HAP-1 (cell line): ENCODE results near the gene KIF3A.

Source experiments
- DNase-seq, 2 experiments: peaks; one replicate each; pipeline ENCODE4 v3.0.0-alpha.2; 2016 to 2020; ENCODE audit warnings: low spot score in 2 of 2
- H3K27me3 ChIP-seq: fragments of 250-450 bp; sonication (Bioruptor Pico); 2 replicates; pipeline ENCODE4 v1.5.1; 2020; ENCODE audit warnings: low read depth, mild to moderate bottlenecking, moderate library complexity
- H3K36me3 ChIP-seq: fragments of 250-450 bp; sonication (Bioruptor Pico); replicated peaks from 2 replicates; pipeline ENCODE4 v1.5.1; 2020; ENCODE audit warnings: mild to moderate bottlenecking
- H3K4me1 ChIP-seq: fragments of 250-450 bp; sonication (Bioruptor Pico); 2 replicates; pipeline ENCODE4 v1.5.1; 2020; ENCODE audit warnings: mild to moderate bottlenecking
- H3K4me3 ChIP-seq: fragments of 250-450 bp; sonication (Bioruptor Pico); 2 replicates; pipeline ENCODE4 v1.5.1; 2020; ENCODE audit warnings: mild to moderate bottlenecking, moderate library complexity
- H3K9me3 ChIP-seq: fragments of 250-450 bp; sonication (Bioruptor Pico); 2 replicates; pipeline ENCODE4 v1.5.1; 2020; ENCODE audit warnings: mild to moderate bottlenecking, moderate library complexity
- in situ Hi-C: fragments of 300-500 bp; cut with MboI; formaldehyde crosslinking; loops from 3 replicates; pipeline ENCODE4 v1.14.3; 2020; ENCODE audit warnings: low sequenced_read_pairs, inconsistent platforms, mixed read lengths

The KIF3A gene

DNA sequence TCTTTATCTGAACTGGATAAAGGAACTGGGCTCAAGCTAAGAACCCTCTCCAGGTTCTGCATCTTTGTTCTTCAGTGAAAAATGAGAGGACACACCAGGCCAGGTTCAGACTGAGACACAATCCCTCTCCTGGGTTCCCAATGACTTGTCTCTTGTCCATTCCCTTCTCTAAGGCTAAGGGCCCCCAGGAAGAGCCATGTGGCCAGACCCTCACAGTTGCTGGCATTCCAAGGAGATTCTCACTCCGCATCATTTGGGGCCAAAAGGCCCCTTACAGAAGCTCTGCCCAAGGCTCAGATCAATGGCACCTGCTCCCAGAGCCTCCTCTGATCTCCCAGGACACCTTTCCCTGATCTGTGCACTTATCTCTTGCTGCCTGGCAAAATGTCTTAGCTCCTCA is 58.6 kb downstream of the KIF3A start:
- no peaks in the 10 kb centered on the region for H3K4me1 ChIP-seq
- H3K36me3 ChIP-seq = no peaks in the 10 kb centered on the region
- no peak for DNase-seq
- no peaks in the 10 kb centered on the region for H3K27me3 ChIP-seq
- no peaks in the 10 kb centered on the region for H3K9me3 ChIP-seq
- no peak overlapping the region for H3K4me3 ChIP-seq
- in situ Hi-C loops = no loop called here

DNA sequence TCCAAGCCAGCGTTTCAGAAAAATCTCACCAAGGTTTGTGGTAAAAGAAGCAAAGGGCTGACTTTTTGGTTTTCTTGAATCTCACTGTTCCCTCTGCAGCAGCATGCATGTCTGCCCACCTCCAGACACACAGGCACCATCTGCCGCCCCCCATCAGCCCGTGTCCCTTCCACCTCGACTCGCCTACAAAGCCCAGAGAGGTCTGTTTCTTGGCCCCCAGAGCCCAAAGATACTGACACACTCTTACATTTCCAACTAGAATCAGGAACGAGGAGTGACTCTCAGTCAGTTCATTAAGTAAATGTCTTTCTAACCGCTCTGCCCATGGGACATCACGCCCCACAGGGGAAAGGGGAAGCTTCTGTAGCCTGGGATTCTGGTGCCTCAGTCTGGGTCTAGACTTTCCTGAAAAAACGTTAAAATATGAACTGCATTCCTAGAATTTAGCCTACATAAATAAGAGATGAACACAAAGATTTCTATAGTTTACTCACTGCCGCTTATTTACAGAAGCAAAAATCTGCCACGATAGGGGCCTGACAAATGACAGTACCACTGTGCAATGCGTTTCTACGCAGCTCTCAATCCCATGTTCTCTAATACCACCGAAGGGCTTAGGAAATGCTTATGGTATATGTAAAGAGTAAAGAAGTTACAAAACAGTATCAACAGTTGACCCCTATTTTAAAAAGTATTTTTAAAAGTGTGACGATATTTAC is 59.5 kb downstream of the KIF3A start:
- no peaks in the 10 kb centered on the region for H3K9me3 ChIP-seq
- in situ Hi-C loops = no loop called here
- no peak overlapping the region for H3K4me3 ChIP-seq
- no peak for DNase-seq
- H3K27me3 ChIP-seq = no peaks in the 10 kb centered on the region
- H3K36me3 ChIP-seq = no peaks in the 10 kb centered on the region
- H3K4me1 ChIP-seq = no peaks in the 10 kb centered on the region

DNA sequence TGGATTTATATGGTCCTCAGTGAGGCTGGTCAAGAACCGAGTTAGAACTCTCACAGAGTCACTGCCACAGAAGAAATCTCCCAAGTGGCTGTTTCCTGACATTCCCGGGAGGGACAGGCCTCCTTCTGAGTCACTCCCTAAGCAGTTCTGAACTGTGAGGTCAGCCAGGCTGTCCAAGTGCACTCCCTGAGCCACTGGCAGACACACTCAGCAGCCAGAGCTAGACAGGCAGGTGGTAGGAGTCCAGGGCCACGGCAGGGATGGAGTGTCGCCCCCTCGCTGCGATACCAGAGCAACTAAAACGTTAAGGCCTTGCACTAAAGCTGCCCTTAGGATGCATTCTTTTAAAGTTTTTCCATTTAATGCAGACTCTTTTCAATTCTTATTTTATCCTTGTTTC is 60.2 kb downstream of the KIF3A start:
- H3K4me1 ChIP-seq = no peaks in the 10 kb centered on the region
- no peak overlapping the region for H3K4me3 ChIP-seq
- no peak for DNase-seq
- no peaks in the 10 kb centered on the region for H3K9me3 ChIP-seq
- in situ Hi-C loops = no loop called here
- no peaks in the 10 kb centered on the region for H3K36me3 ChIP-seq
- H3K27me3 ChIP-seq = no peaks in the 10 kb centered on the region

DNA sequence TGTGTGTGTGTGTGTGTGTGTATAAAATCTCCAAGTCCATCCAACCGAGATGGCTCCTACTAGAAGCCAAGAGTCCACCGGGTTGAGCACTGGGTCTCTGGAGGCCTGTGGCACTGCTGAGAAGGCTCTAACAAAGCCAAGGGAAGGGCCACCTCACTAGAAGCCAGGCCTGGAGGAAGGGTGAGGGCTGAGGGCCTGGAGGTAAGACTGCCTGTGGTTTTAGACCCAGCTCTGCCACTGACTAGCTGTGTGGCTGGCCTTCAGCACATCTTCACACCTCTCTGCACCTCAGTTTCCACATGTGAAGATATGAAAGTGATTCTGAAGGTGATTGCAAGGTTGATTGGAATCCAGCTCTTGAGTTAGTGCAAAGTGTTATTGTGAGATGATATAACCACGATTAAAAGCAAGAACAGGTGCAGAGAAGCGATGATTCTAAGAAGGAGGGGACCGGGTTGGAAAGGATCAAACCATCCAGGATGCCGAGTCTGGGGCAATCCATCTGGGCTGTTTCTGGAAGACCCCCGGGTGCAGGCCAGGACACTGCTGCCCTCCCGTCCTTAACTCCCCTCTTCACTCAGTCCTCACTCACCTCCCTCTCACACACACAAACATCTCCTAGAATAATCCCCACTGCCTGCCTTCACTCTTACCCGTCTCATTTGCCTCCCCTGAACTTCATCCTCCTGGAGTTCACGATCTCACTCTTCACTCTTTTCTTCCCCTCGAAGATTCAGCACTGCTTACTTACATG is 61.2 kb downstream of the KIF3A start:
- no peaks in the 10 kb centered on the region for H3K4me1 ChIP-seq
- H3K36me3 ChIP-seq = no peaks in the 10 kb centered on the region
- in situ Hi-C loops = no loop called here
- H3K27me3 ChIP-seq = no peaks in the 10 kb centered on the region
- no peak overlapping the region for H3K4me3 ChIP-seq
- no peak for DNase-seq
- 0 out of 2 replicates have a peak, but pooled peaks cover under 1% of the 10 kb centered on the region for H3K9me3 ChIP-seq

DNA sequence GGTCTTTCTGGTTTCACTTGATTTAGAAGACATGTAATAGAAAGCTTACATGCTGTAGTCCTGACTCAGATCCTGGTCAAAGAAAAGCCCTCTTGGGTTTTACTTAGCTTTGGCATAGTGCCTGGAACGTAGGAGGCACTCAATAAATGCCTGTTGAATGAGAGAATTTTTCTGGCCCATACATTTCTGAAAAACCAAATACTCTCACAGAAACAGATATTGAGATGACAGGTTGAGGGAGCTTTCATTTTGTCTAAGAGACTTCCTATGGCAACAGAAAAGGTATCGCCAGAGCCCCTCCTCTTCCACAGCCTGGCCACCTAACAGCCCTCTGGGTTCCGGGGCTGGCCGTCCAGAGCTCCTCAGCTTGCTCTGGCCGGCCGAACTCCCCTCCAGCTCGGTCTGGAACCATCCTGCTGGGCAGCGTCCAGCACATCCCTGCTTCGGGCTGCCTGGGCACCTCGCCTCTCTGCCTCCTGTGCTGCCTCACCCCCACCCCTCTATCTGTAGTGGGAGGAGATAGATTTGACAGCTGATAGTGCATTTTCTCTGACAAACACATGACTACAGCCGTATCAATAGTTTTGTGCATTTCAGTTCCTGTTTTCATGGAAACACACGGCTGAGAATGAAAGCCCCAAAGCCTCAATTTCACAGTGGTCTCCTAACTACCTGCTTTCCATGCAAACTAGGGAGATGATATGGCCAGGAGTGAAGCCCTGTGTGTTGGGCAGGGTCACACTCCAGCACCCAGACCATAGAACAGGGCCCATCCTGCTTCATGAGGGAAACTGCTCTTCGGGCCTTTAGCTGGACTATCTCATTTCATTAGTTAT is 62.5 kb downstream of the KIF3A start:
- Histone ChIP-seq H3K4me3 (no peak overlapping the region), H3K4me1 (no peaks in the 10 kb centered on the region), H3K27me3 (no peaks in the 10 kb centered on the region), H3K36me3 (no peaks in the 10 kb centered on the region), H3K9me3 (0 out of 2 replicates have a peak, but pooled peaks cover 2% of the 10 kb centered on the region)
- no peak for DNase-seq
- in situ Hi-C loops = no loop called here

DNA sequence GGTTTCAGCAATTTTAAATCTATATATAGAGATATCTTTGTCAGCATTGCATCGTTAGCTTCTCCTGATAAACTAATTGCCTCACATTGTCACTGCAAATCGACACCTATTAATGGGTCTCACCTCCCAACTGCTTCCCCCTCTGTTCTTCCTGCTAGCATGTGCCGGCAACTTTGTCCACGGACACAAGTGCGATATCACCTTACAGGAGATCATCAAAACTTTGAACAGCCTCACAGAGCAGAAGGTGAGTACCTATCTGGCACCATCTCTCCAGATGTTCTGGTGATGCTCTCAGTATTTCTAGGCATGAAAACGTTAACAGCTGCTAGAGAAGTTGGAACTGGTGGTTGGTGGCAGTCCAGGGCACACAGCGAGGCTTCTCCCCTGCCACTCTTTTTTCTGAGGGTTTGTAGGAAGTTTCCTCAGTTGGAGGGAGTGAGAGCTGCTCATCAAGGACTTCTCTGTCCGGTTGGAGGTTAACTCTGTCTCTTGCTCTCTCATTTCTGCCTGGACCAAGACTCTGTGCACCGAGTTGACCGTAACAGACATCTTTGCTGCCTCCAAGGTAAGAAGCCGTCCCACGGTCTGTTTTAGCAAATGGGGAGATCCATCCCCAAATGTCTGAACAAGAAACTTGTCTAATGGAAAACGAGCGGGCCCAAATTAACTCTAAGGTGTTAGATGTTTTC is 63.3 kb downstream of the KIF3A start, which contains the start of gene IL4:
TSS of gene IL4 (plus strand) at position 51 of the 692 bp plus-strand sequence. CDS start at position 113, 62 bp downstream.
- no peak within 1 kb of the TSS for H3K4me3 ChIP-seq
- H3K36me3 ChIP-seq = no peaks in the 10 kb centered on the region
- H3K27me3 ChIP-seq = no peaks in the 10 kb centered on the region
- in situ Hi-C loops = no loop called here
- H3K4me1 ChIP-seq = no peaks in the 10 kb centered on the region
- no peak for DNase-seq
- 0 out of 2 replicates have a peak, but pooled peaks cover 2% of the 10 kb centered on the region for H3K9me3 ChIP-seq

DNA sequence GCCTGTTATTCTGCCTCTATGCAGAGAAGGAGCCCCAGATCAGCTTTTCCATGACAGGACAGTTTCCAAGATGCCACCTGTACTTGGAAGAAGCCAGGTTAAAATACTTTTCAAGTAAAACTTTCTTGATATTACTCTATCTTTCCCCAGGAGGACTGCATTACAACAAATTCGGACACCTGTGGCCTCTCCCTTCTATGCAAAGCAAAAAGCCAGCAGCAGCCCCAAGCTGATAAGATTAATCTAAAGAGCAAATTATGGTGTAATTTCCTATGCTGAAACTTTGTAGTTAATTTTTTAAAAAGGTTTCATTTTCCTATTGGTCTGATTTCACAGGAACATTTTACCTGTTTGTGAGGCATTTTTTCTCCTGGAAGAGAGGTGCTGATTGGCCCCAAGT is 63.9 kb downstream of the KIF3A start:
- H3K27me3 ChIP-seq = no peaks in the 10 kb centered on the region
- in situ Hi-C loops = no loop called here
- H3K9me3 ChIP-seq = 0 out of 2 replicates have a peak, but pooled peaks cover 2% of the 10 kb centered on the region
- no peaks in the 10 kb centered on the region for H3K4me1 ChIP-seq
- DNase-seq = no peak
- H3K4me3 ChIP-seq = no peak overlapping the region
- H3K36me3 ChIP-seq = no peaks in the 10 kb centered on the region

DNA sequence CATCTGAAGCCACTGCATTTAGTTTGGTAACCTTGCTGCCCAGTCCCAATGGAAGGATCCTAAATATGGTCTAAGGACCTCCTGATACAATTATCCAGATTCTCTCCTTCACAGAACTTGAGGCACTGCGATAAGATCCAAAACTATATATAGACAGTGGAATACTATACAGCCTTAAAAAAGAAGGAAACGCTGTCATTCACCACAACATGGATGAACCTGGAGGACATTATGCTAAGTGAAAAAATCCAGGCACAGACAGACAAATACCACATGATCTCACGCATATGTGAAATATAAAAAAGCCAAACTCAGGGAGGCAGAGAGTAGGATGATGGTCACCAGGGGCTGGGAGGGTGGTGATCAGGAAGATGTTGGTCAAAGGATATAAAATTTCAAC is 66.3 kb downstream of the KIF3A start:
- in situ Hi-C loops = no loop called here
- 0 out of 2 replicates have a peak, but pooled peaks cover 2% of the 10 kb centered on the region for H3K9me3 ChIP-seq
- DNase-seq = no peak

DNA sequence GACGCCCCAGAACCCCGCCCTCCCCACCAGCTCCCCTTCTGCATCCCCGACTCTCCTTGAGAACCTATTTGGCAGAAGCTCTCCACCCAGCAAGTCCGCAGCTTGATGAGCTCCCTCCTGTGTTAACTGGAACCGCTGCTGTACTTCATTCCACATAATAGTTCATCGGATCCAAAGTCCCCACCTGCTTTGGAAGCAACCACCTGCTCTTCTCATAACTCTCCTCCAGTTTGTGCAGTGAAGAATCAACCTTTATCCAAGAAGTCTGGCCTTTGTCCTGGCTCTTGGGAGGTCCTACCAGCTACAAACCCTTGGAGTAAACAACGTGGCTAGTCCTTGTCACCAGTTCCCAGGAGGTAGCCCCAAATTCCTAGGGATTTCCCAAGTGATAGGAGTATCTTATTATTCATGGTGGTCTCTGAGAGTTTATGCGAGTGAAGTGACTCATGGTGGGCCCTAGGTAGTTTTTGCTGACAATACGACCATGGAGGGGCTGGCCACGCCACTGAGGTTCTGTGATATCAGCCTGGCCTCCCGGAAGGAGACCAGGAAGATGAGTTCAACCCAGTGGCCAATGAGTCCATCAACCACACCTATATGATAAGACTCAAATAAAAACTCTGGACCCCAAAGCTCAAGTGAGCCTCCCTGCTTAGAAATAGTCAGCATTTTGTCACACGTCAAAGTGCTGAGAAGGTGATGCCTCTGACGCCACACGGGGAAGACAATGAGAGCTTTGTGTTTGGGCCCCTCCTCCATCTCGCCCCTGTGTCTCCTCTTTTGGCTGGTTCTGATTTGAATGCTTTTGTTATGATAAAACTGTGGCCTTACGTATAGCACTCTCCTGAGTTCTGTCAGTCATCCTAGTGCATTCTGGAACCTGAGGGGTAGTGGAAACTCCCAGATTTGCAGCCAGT is 67.1 kb downstream of the KIF3A start:
- H3K4me3 ChIP-seq = no peak overlapping the region
- in situ Hi-C loops = no loop called here
- H3K9me3 ChIP-seq = 0 out of 2 replicates have a peak, but pooled peaks cover 2% of the 10 kb centered on the region
- peak; percentile 28 to 35 for DNase-seq
- no peaks in the 10 kb centered on the region for H3K27me3 ChIP-seq
- H3K4me1 ChIP-seq = no peaks in the 10 kb centered on the region
- no peaks in the 10 kb centered on the region for H3K36me3 ChIP-seq

More for the DNA sequence above, 66.3 kb downstream of the KIF3A start:
- Histone ChIP-seq H3K27me3 (no peaks in the 10 kb centered on the region), H3K4me3 (no peak overlapping the region), H3K36me3 (no peaks in the 10 kb centered on the region), H3K4me1 (no peaks in the 10 kb centered on the region)

DNA sequence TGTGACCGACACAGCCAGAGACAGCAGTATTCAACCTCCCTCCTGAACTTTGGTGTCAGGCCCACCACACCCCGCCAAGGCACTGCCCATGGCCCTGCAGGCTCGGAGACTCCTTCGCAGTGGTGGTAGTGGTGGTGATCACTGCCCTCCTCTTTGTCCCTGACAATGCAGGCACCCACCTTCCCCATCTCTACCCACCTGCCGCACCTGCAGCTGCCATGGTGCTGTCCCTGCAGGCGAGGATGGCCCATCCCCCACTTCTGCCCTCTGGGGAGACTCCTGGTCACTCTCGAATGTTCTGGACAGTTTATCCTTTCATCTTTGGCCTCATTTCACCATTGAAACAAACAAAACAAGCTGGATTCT is 67.9 kb downstream of the KIF3A start:
- Histone ChIP-seq H3K9me3 (0 out of 2 replicates have a peak, but pooled peaks cover 2% of the 10 kb centered on the region), H3K4me1 (no peaks in the 10 kb centered on the region), H3K4me3 (no peak overlapping the region), H3K36me3 (no peaks in the 10 kb centered on the region), H3K27me3 (no peaks in the 10 kb centered on the region)
- in situ Hi-C loops = no loop called here
- DNase-seq = no peak

DNA sequence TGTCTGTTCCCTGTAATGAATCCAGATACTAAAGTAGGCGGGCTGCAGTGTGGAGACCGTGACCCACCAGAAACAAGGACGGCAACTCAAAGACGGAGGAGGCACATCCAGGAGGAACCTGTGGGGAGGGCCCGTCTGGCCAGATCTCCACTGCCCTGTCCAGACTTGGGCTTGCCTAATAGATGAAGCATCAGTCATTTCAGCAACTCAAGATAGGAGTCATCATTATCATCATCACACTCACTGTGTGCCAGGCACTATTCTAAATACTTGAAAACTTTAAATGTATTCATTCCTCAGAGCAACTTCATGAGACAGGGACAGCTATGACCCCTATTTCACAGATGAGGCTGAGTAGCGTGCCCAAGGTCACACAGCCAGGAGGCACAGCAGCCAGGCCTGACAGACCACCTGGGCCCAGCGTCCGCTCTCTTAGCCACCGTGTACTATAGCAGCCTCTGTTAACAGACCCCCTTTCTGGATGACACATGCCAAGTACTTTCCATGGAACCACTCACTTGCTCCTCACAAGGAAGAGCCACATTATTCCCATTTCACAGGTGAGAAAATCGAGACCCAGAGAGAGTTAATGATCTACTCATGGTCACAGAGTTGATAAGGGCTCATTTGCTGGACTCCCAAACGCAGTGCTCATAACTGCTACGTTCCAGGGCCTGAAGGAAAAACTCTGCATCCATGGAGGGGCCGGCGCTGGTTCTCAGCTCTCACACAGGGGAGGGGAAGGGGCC is 68.5 kb downstream of the KIF3A start:
- no peak overlapping the region for H3K4me3 ChIP-seq
- H3K4me1 ChIP-seq = no peaks in the 10 kb centered on the region
- H3K27me3 ChIP-seq = no peaks in the 10 kb centered on the region
- in situ Hi-C loops = no loop called here
- DNase-seq = no peak
- H3K36me3 ChIP-seq = no peaks in the 10 kb centered on the region
- 0 out of 2 replicates have a peak, but pooled peaks cover 2% of the 10 kb centered on the region for H3K9me3 ChIP-seq
